Mammary epithelial cell (primary cell): ENCODE measurements around the gene PLCG2.

Experiments
- CTCF ChIP-seq, 2 donors: IDR thresholded peaks in 1 of 2; conservative IDR thresholded peaks in 1 of 2; 2 replicates each; pipeline ENCODE4 v1.5.1; 2011 to 2012; ENCODE audit warnings: inconsistent platforms in 2 of 2, low read length in 2 of 2, mild to moderate bottlenecking in 2 of 2, control low read depth in 1 of 2, low read depth in 1 of 2; ENCODE audit not compliant: insufficient read depth in 1 of 2; ENCODE audit errors: extremely low read depth in 1 of 2
- EZH2 ChIP-seq: IDR thresholded peaks from 2 replicates; pipeline ENCODE4 v1.6.1; 2012; ENCODE audit warnings: low read length, inconsistent platforms, borderline replicate concordance

- TF ChIP-seq CTCF (conservative IDR thresholded peaks at IDR 0.05 in 1 of 2, IDR thresholded peaks at IDR 0.05 in 1 of 2; ENCODE audit: extremely low read depth in 1 of 2, insufficient read depth in 1 of 2, low read depth in 1 of 2, low read length in 2 of 2), result peak; percentile 60 to 83
- TF ChIP-seq EZH2, result no peak
Measured at GRCh38 chr16:81885976-81886586, 107.0 kb downstream of the PLCG2 start.
